Calu3 (cell line): ENCODE measurements around the gene C10orf95. TPM values are rescaled to one million over a fixed set of nuclear protein-coding genes. Genes with fewer than 3 reads are reported as not detected.

ENCODE experiments used
- BruUV-seq: library from RNA; stranded (reverse); fragments of 400-500 nt; replicated peaks from 2 replicates; lab custom pipeline; 2021; lab: Mats Ljungman, UMichigan
- CTCF ChIA-PET: fragments of 300-600 bp; sonication (Branson Sonifier 250); formaldehyde crosslinking; loops from one replicate; lab custom pipeline; 2022; ENCODE audit warnings: antibody characterized with exemption; lab: Charles Lee
- DNase-seq: peaks from one replicate; pipeline ENCODE4 v3.0.0; 2022
- H3K27ac Mint-ChIP-seq: one replicate; pipeline ENCODE4 v1.8.0; 2022; ENCODE audit warnings: mixed read lengths; ENCODE audit not compliant: unreplicated experiment
- H3K27me3 Mint-ChIP-seq: one replicate; pipeline ENCODE4 v1.8.0; 2022; ENCODE audit warnings: mixed read lengths; ENCODE audit not compliant: unreplicated experiment
- H3K36me3 Mint-ChIP-seq: one replicate; pipeline ENCODE4 v1.8.0; 2022; ENCODE audit warnings: mild to moderate bottlenecking, moderate library complexity, mixed read lengths; ENCODE audit not compliant: insufficient read depth, unreplicated experiment
- H3K4me1 Mint-ChIP-seq: one replicate; pipeline ENCODE4 v1.8.0; 2022; ENCODE audit warnings: mild to moderate bottlenecking, low read depth, mixed read lengths; ENCODE audit not compliant: unreplicated experiment
- H3K4me3 Mint-ChIP-seq: one replicate; pipeline ENCODE4 v1.8.0; 2022; ENCODE audit warnings: mild to moderate bottlenecking, low read depth, moderate library complexity, mixed read lengths; ENCODE audit not compliant: unreplicated experiment
- H3K9me3 Mint-ChIP-seq: one replicate; pipeline ENCODE4 v1.8.0; 2022; ENCODE audit warnings: low read depth, mixed read lengths; ENCODE audit not compliant: unreplicated experiment
- intact Hi-C: fragments of 100-400 bp; cut with micrococcal nuclease; formaldehyde crosslinking; loops from one replicate; pipeline ENCODE4 v1.10.0; 2022; ENCODE audit not compliant: unreplicated experiment
- total RNA-seq: library from RNA; stranded (reverse); gene quantifications from 2 replicates; pipeline ENCODE4 v1.2.3, GENCODE V29; 2022
- TF ChIP-seq, protein P1 (sequence below): fragments of 200-600 bp; IDR thresholded peaks from one replicate; pipeline ENCODE4 v1.8.0; 2022; ENCODE audit warnings: antibody characterized with exemption; ENCODE audit not compliant: unreplicated experiment

C10orf95 gene
- total RNA-seq, 1 experiment from 2014 or later, result 0.57 TPM

DNA sequence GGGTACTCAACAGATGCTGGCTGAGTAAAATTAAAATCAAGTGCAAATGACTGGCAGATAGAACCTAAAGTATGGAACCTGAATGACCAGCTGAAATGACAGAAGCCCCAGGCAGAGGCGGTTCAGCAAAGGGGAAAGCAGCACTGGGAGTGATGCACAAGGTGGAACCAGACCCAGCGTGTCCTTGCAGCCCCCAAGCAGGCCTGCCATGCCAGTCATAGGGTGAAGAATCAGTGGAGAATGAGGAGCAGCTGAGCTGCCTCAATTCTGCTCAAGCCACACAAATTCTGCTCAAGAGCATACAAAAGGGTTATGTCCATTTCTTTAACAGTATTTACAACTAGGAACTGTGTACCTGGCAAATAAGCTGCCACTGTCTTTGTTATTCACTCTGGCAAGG, 42.4 kb upstream of the C10orf95 start:
- H3K27me3 Mint-ChIP-seq, result no peaks in the 10 kb centered on the region
- no TSS peak for BruUV-seq
- H3K36me3 Mint-ChIP-seq, result no peaks in the 10 kb centered on the region
- no peak overlapping the region for H3K4me3 Mint-ChIP-seq
- H3K9me3 Mint-ChIP-seq, result no peaks in the 10 kb centered on the region
- DNase-seq, result no peak
- peaks cover 7% of the 10 kb centered on the region for H3K4me1 Mint-ChIP-seq
- CTCF ChIA-PET, result no interaction called here
- intact Hi-C loops, result no loop called here
- TF ChIP-seq, protein P1, sequence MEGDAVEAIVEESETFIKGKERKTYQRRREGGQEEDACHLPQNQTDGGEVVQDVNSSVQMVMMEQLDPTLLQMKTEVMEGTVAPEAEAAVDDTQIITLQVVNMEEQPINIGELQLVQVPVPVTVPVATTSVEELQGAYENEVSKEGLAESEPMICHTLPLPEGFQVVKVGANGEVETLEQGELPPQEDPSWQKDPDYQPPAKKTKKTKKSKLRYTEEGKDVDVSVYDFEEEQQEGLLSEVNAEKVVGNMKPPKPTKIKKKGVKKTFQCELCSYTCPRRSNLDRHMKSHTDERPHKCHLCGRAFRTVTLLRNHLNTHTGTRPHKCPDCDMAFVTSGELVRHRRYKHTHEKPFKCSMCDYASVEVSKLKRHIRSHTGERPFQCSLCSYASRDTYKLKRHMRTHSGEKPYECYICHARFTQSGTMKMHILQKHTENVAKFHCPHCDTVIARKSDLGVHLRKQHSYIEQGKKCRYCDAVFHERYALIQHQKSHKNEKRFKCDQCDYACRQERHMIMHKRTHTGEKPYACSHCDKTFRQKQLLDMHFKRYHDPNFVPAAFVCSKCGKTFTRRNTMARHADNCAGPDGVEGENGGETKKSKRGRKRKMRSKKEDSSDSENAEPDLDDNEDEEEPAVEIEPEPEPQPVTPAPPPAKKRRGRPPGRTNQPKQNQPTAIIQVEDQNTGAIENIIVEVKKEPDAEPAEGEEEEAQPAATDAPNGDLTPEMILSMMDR, result no peak
- H3K27ac Mint-ChIP-seq, result no peak overlapping the region

DNA sequence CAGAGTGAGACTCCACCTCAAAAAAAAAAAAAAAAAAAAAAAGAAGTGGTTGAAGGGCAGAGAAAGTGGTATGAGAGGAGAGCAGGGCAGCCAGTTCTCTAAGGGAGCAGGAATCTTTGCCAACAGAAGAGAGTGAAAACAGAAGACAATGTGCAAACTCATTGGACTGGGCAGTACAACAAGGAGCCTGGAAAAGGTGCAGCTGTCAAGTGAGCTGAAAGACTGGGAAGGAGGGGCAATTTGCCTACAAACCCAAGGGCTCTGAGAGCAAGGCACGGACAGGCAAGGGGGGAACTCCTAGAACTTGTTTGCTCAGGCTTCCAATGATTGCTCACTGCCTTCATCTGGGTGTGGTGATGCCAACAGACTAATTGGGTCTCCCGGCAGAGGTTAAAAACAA, 41.6 kb upstream of the C10orf95 start:
- TF ChIP-seq, protein P1, result no peak
- Mint-ChIP-seq H3K9me3 (no peaks in the 10 kb centered on the region), H3K4me3 (no peak overlapping the region), H3K27ac (no peak overlapping the region), H3K36me3 (no peaks in the 10 kb centered on the region), H3K4me1 (peaks cover 7% of the 10 kb centered on the region), H3K27me3 (no peaks in the 10 kb centered on the region)
- DNase-seq, result no peak
- intact Hi-C loops, result no loop called here
- CTCF ChIA-PET, result no interaction called here
- no TSS peak for BruUV-seq

DNA sequence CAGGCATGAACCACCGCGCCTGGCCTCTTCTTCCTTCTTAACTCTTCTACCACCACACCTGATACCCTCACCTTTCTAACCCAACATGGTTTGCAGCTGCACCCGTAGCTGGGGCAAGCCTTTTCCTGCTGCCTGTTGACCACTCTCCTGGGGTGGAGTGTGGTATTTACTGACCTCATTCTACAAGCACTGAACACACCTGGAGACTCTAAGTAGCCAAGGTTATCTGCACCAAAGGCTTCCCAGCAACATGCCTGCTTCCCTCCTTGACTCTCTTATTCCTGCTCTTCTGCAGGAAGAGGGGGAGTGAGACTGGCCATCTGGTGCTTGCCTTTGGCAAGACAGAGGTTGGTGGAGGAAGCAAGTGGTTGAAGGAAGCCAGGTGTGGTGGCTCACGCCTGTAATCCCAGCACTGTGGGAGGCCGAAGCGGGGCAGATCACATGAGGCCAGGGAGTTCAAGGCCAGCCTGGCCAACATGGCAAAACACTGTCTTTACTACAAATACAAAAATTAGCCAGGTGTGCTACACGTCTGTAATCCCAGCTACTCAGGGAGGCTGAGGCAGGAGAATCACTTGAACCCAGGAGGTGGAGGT, 41.1 kb upstream of the C10orf95 start:
- no peak overlapping the region for H3K4me3 Mint-ChIP-seq
- no peaks in the 10 kb centered on the region for H3K27me3 Mint-ChIP-seq
- BruUV-seq, result no TSS peak
- intact Hi-C loops, result no loop called here
- CTCF ChIA-PET, result no interaction called here
- no peaks in the 10 kb centered on the region for H3K36me3 Mint-ChIP-seq
- TF ChIP-seq, protein P1, result no peak
- peaks cover 7% of the 10 kb centered on the region for H3K4me1 Mint-ChIP-seq
- H3K27ac Mint-ChIP-seq, result no peak overlapping the region
- no peak for DNase-seq
- no peaks in the 10 kb centered on the region for H3K9me3 Mint-ChIP-seq

DNA sequence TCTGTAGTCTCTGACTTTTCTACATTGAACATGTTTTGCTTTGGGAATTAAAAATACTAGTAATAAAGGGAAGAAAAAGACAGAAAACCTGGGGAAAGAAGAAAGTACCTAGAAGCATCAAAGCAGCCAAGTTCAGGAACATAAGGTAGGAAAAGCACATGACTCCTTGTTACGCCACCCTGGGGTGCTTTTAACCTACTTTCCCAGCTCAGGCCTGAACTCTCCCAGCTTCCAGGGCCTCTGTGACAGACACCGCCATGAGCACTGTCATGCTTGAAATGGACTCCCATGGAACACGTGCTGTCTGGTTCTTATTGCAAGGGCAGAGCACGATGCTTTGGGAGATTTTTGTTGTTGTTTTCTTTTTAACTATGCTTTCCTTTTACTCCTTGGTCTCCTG, 39.8 kb upstream of the C10orf95 start:
- intact Hi-C loops, result no loop called here
- CTCF ChIA-PET, result no interaction called here
- H3K9me3 Mint-ChIP-seq, result no peaks in the 10 kb centered on the region
- no peaks in the 10 kb centered on the region for H3K36me3 Mint-ChIP-seq
- no peak overlapping the region for H3K27ac Mint-ChIP-seq
- peaks cover 7% of the 10 kb centered on the region for H3K4me1 Mint-ChIP-seq
- DNase-seq, result no peak
- H3K4me3 Mint-ChIP-seq, result no peak overlapping the region
- TF ChIP-seq, protein P1, result no peak
- H3K27me3 Mint-ChIP-seq, result no peaks in the 10 kb centered on the region
- BruUV-seq, result no TSS peak
